K562 (cell line): ENCODE results near the gene CPSF4L. TPM values are rescaled to one million over a fixed set of nuclear protein-coding genes. Genes with fewer than 3 reads are reported as not detected.

Source experiments
- ATAC-seq: fragments of 200-7000 bp; cut with Tn5 transposase; 3 replicates; pipeline ENCODE4 v1.9.1; 2020; ENCODE audit warnings: moderate library complexity
- BruUV-seq: library from RNA; stranded (reverse); fragments of 400-500 nt; replicated peaks from 2 replicates; lab custom pipeline; 2021; lab: Mats Ljungman, UMichigan
- CTCF ChIA-PET: fragments of 300-600 bp; formaldehyde crosslinking; extraction: SDS; loops from one replicate; lab custom pipeline; 2021; ENCODE audit warnings: low intra/inter-chr PET ratio; lab: Yijun Ruan, JAX
- POLR2A ChIA-PET: fragments of 300-600, 350-650 bp; sonication (Branson Sonifier 250); formaldehyde crosslinking; extraction: SDS; loops from one replicate; lab custom pipeline; 2021; ENCODE audit warnings: antibody characterized with exemption, inconsistent platforms; lab: Yijun Ruan, JAX
- DNase-seq, 4 experiments: peaks; one replicate each; pipeline versions ENCODE4 v3.0.0 to v3.0.0-alpha.2; 2011 to 2018; ENCODE audit warnings: low spot score in 3 of 4, mixed read lengths in 3 of 4; ENCODE audit errors: extremely low read depth in 1 of 4
- FAIRE-seq: peaks from 2 replicates; lab custom pipeline; 2011; peaks lifted over from hg19 to GRCh38; lab: Jason Lieb, UNC
- H2AFZ ChIP-seq: 2 replicates; pipeline ENCODE4 v1.6.0; 2011; ENCODE audit warnings: low read depth, low read length, control low read depth, inconsistent platforms
- H3K27ac ChIP-seq: fragments of 200-600 bp; 3 replicates; pipeline ENCODE4 v1.8.0; 2011; ENCODE audit warnings: low read depth, mild to moderate bottlenecking, control low read depth, inconsistent platforms, low read length, moderate library complexity, mixed read lengths; ENCODE audit errors: extremely low read depth
- H3K27me3 ChIP-seq, 2 experiments: fragments of 300-600 bp in 1 of 2; 2 replicates in 1 of 2; 3 replicates in 1 of 2; pipeline versions ENCODE4 v1.6.0 to v1.8.0; 2011; ENCODE audit warnings: inconsistent platforms in 2 of 2, low read length in 2 of 2, mild to moderate bottlenecking in 1 of 2, mixed read lengths in 1 of 2, moderate library complexity in 1 of 2; ENCODE audit not compliant: control insufficient read depth in 2 of 2, insufficient read depth in 2 of 2
- H3K36me3 ChIP-seq: fragments of 300-600 bp; 3 replicates; pipeline ENCODE4 v1.8.0; 2011; ENCODE audit warnings: mild to moderate bottlenecking, low read length, inconsistent platforms; ENCODE audit not compliant: control insufficient read depth, insufficient read depth
- H3K4me1 ChIP-seq, 2 experiments: fragments of 200-600 bp in 1 of 2; replicated peaks in 1 of 2; 2 replicates in 1 of 2; 3 replicates in 1 of 2; pipeline versions ENCODE4 v1.5.1 to v1.8.0; 2011; ENCODE audit warnings: inconsistent platforms in 2 of 2, low read length in 2 of 2, mild to moderate bottlenecking in 1 of 2, mixed read lengths in 1 of 2, moderate library complexity in 1 of 2; ENCODE audit not compliant: control insufficient read depth in 2 of 2, insufficient read depth in 2 of 2
- H3K4me2 ChIP-seq: 2 replicates; pipeline ENCODE4 v1.6.1; 2011; ENCODE audit warnings: low read length, control low read depth, inconsistent platforms, mixed read lengths; ENCODE audit not compliant: insufficient read depth
- H3K4me3 ChIP-seq: fragments of 200-600 bp; sonication (generic), shearing (Covaris generic); 2 replicates; pipeline ENCODE4 v1.5.1; 2016; ENCODE audit warnings: control low read depth, inconsistent platforms
- H3K79me2 ChIP-seq: fragments of 200-600 bp; 3 replicates; pipeline ENCODE4 v1.8.0; 2011; ENCODE audit warnings: low read length, inconsistent platforms; ENCODE audit not compliant: control insufficient read depth, insufficient read depth
- H3K9ac ChIP-seq, 2 experiments: 2 replicates each; pipeline versions ENCODE4 v1.6.0 to v1.6.1; 2011; ENCODE audit warnings: low read depth in 2 of 2, low read length in 2 of 2, control low read depth in 1 of 2, inconsistent platforms in 1 of 2, mild to moderate bottlenecking in 1 of 2, mixed read lengths in 1 of 2; ENCODE audit not compliant: insufficient read depth in 1 of 2
- H3K9me1 ChIP-seq: one replicate; pipeline ENCODE4 v1.6.0; 2011; ENCODE audit warnings: inconsistent platforms, mild to moderate bottlenecking, low read length, moderate library complexity; ENCODE audit not compliant: control insufficient read depth, insufficient read depth
- H3K9me3 ChIP-seq: replicated peaks from 2 replicates; pipeline ENCODE4 v1.5.1; 2011; ENCODE audit warnings: low read depth, low read length, inconsistent platforms; ENCODE audit not compliant: control insufficient read depth, insufficient read depth
- H4K20me1 ChIP-seq: replicated peaks from 2 replicates; pipeline ENCODE4 v1.6.1; 2011; ENCODE audit warnings: low read length, inconsistent platforms, mixed read lengths; ENCODE audit not compliant: control insufficient read depth, insufficient read depth
- CBX3 ChIP-seq, 2 experiments: IDR thresholded peaks; 1 replicate in 1 of 2; 2 replicates in 1 of 2; pipeline ENCODE4 v1.6.1; 2012; ENCODE audit warnings: inconsistent platforms in 2 of 2, low read length in 2 of 2, borderline replicate concordance in 1 of 2, control low read depth in 1 of 2
- FOXK2 ChIP-seq, 2 experiments: fragments of 450-650 bp; IDR thresholded peaks in 1 of 2; conservative IDR thresholded peaks in 1 of 2; 2 replicates each; pipeline ENCODE4 v1.6.1; 2016; ENCODE audit warnings: low read depth in 2 of 2, mild to moderate bottlenecking in 1 of 2
- HCFC1 ChIP-seq: IDR thresholded peaks from 2 replicates; pipeline ENCODE4 v1.6.1; 2012; ENCODE audit warnings: low read depth, low read length, improper control_type of control experiment
- HOXB6 ChIP-seq: fragments of 250-450 bp; sonication (Bioruptor Pico); IDR thresholded peaks from 2 replicates; pipeline ENCODE4 v1.5.1; 2022; ENCODE audit warnings: mild to moderate bottlenecking, borderline replicate concordance
- JUND ChIP-seq, 2 experiments: IDR thresholded peaks; 2 replicates in 1 of 2; 3 replicates in 1 of 2; pipeline ENCODE4 v1.6.1; 2011; ENCODE audit warnings: borderline replicate concordance in 2 of 2, low read depth in 2 of 2, low read length in 2 of 2, improper control_type of control experiment in 1 of 2, missing biosample characterization in 1 of 2, missing genetic modification characterization in 1 of 2, missing genetic modification reagents in 1 of 2
- MCM5 ChIP-seq: fragments of 450-650 bp; IDR thresholded peaks from 2 replicates; pipeline ENCODE4 v1.6.1; 2016; ENCODE audit warnings: low read depth
- MEIS2 ChIP-seq: fragments of 450-650 bp; IDR thresholded peaks from 2 replicates; pipeline ENCODE4 v1.6.1; 2014; ENCODE audit warnings: mild to moderate bottlenecking; ENCODE audit not compliant: partially characterized antibody
- RHOXF2B ChIP-seq: fragments of 250-450 bp; sonication (Bioruptor Pico); conservative IDR thresholded peaks from 2 replicates; pipeline ENCODE4 v1.5.1; 2021
- ZNF282 ChIP-seq: sonication (generic); formaldehyde crosslinking; IDR thresholded peaks from 2 replicates; pipeline ENCODE4 v1.8.1; 2023; ENCODE audit warnings: missing genetic modification reagents
- ZNF766 ChIP-seq: fragments of 200-800 bp; sonication (Bioruptor generic); conservative IDR thresholded peaks from 2 replicates; pipeline ENCODE4 v1.6.1; 2016; ENCODE audit warnings: missing genetic modification characterization, missing compliant biosample characterization
- WGBS: fragments of 100-300 bp; shearing (Covaris generic); methylation state at CpG from one replicate; pipeline ENCODE4 v1.1.6; 2016; ENCODE audit warnings: low coverage, mixed read lengths; ENCODE audit not compliant: insufficient coverage; ENCODE audit errors: missing lambda C conversion rate; 5-methylcytosine and 5-hydroxymethylcytosine counted together
- in situ Hi-C: fragments of 300-500 bp; cut with MboI; formaldehyde crosslinking; loops from 4 replicates; pipeline ENCODE4 v1.15.0; 2018; ENCODE audit warnings: inconsistent platforms, mixed read lengths
- intact Hi-C: fragments of 100-400 bp; cut with micrococcal nuclease; formaldehyde crosslinking; loops from 2 replicates; pipeline ENCODE4 v1.14.2; 2022
- polyA plus RNA-seq, 8 experiments: library from polyadenylated mRNA; depleted of rRNA in 4 of 8; stranded (reverse) in 5 of 8; unstranded in 3 of 8; fragments of >200 nt; fragmentation: Nextera tagmentation in 2 of 8; fragmentation: Illumina TruSeq in 1 of 8; extraction: Ambion mirVana in 2 of 8; extraction: Trizol in 1 of 8; gene quantifications; 2 replicates each; pipeline versions ENCODE4 v1.2.1 to v1.2.3, GENCODE V29; 2011 to 2014; ENCODE audit warnings: inconsistent platforms in 1 of 8, missing spikeins in 1 of 8
- total RNA-seq, 7 experiments: library from RNA; depleted of rRNA in 6 of 7; stranded (reverse); fragments of >200 nt in 6 of 7; fragmentation: Illumina TruSeq in 2 of 7; extraction: Trizol in 2 of 7; gene quantifications; 2 replicates each; pipeline versions ENCODE4 v1.2.1 to v1.2.3, GENCODE V29; 2011 to 2021; ENCODE audit warnings: low replicate concordance in 1 of 7
- TF ChIP-seq, protein P1 (sequence below): fragments of 250-450 bp; sonication (Bioruptor Pico); IDR thresholded peaks from 2 replicates; pipeline ENCODE4 v1.8.0; 2021; ENCODE audit warnings: borderline replicate concordance, mild to moderate bottlenecking, moderate library complexity; ENCODE audit not compliant: poor library complexity, severe bottlenecking
- TF ChIP-seq, protein P2 (sequence below), 2 experiments: fragments of 450-650 bp; conservative IDR thresholded peaks; 2 replicates each; pipeline ENCODE4 v1.6.1; 2017; ENCODE audit warnings: mild to moderate bottlenecking in 2 of 2, moderate library complexity in 2 of 2
- TF ChIP-seq, protein P3 (sequence below): fragments of 450-650 bp; conservative IDR thresholded peaks from 2 replicates; pipeline ENCODE4 v1.6.1; 2016; ENCODE audit warnings: missing genetic modification characterization, low read depth, mild to moderate bottlenecking, control low read depth, missing compliant biosample characterization
- TF ChIP-seq, protein P4 (sequence below), 2 experiments: fragments of 450-650 bp in 1 of 2; sonication (generic) in 1 of 2; formaldehyde crosslinking; conservative IDR thresholded peaks; 2 replicates each; pipeline versions ENCODE4 v1.4.0 to v1.8.1; 2020 to 2022; ENCODE audit warnings: mild to moderate bottlenecking in 1 of 2, missing genetic modification reagents in 1 of 2
- TF ChIP-seq, protein P5 (sequence below): sonication (generic); formaldehyde crosslinking; IDR thresholded peaks from 2 replicates; pipeline ENCODE4 v1.5.0; 2020; ENCODE audit warnings: missing genetic modification reagents

CPSF4L gene
- total and polyA plus RNA-seq, 9 of the 15 experiments (the other 6 are each of a cell fraction or from before 2014, with no cell fraction given) = not detected

DNA sequence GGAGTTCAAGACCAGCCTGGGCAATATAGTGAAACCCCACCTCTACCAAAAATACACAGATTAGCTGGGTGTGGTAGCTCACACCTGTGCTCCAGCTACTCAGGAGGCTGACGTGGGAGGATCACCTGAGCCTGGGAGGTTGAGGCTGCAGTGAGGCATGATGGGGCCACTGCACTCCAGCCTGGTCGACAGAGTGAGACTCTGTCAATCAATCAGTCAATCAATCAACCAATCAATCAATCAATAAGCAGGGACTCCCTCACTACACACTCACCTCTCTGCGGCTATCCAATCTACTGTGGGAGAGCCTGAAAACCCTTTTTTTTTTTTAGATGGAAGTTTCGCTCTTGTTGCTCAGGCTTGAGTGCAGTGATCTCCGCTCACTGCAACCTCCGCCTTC, 31.6 kb downstream of the CPSF4L start (continued):
- TF ChIP-seq, protein P1, sequence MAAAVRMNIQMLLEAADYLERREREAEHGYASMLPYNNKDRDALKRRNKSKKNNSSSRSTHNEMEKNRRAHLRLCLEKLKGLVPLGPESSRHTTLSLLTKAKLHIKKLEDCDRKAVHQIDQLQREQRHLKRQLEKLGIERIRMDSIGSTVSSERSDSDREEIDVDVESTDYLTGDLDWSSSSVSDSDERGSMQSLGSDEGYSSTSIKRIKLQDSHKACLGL = no peak
- no peak for TF ChIP-seq CBX3 (IDR thresholded peaks at IDR 0.05; ENCODE audit: borderline replicate concordance in 1 of 2, low read length in 2 of 2)
- TF ChIP-seq RHOXF2B = no peak
- TF ChIP-seq MEIS2 = peak; percentile 28
- no peak for TF ChIP-seq FOXK2 (conservative IDR thresholded peaks at IDR 0.05 in 1 of 2, IDR thresholded peaks at IDR 0.05 in 1 of 2; ENCODE audit: low read depth in 2 of 2)
- no peak for TF ChIP-seq HOXB6 (CRISPR knock-in tag)
- TF ChIP-seq ZNF282 (CRISPR knock-in tag) = no peak
- TF ChIP-seq, protein P2, sequence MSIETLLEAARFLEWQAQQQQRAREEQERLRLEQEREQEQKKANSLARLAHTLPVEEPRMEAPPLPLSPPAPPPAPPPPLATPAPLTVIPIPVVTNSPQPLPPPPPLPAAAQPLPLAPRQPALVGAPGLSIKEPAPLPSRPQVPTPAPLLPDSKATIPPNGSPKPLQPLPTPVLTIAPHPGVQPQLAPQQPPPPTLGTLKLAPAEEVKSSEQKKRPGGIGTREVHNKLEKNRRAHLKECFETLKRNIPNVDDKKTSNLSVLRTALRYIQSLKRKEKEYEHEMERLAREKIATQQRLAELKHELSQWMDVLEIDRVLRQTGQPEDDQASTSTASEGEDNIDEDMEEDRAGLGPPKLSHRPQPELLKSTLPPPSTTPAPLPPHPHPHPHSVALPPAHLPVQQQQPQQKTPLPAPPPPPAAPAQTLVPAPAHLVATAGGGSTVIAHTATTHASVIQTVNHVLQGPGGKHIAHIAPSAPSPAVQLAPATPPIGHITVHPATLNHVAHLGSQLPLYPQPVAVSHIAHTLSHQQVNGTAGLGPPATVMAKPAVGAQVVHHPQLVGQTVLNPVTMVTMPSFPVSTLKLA (conservative IDR thresholded peaks at IDR 0.05) = no peak
- no peak for TF ChIP-seq MCM5

DNA sequence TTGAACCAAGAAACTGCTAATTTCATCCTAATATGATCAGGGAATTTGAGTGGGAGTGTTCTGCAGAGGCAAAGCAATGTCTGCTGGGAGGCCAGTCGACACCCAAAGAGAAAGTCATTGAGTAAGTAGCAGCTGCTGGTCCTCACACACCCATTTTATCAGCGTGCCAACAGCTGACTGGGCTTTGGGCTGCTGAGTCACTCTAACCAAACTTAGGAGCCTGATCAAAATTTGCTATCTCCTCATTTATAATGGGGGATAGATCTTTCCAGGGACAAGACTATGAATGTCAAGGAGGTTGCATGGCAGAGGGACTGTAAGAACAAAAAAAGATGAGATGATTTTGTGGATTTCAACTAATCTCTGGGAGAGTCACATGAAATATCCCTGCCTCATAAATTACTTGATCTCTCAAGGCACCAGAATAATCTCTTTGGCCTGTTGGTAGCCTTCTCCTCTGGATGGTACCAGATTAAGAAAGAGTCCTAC, 32.9 kb downstream of the CPSF4L start:
- H3K9me3 ChIP-seq = no peaks in the 10 kb centered on the region
- ChIA-PET CTCF (no interaction called here), POLR2A (interaction anchor here (0.7 to 3.1 kb wide), 5 partner anchors 12 to 357 kb away, joined by 3 to 16 read pairs (median 5); no protein-coding TSS in a partner anchor)
- FAIRE-seq (peak; percentile 92), ATAC-seq (peak; percentile 59), DNase-seq (peak; percentile 54 to 88 (median 70))
- TSS peak; percentile 11 for BruUV-seq
- no peak overlapping the region for H2AFZ ChIP-seq
- peak overlapping the region; percentile 73 for H3K27ac ChIP-seq
- peaks cover 23 to 43% of the 10 kb centered on the region in 2 experiments for H3K4me1 ChIP-seq
- H3K79me2 ChIP-seq = peaks cover 95% of the 10 kb centered on the region
- peak overlapping the region in 1 of 2 experiments; percentile 50; a peak in 1 of 4 replicates for H3K9ac ChIP-seq
- in situ Hi-C loops (no loop called here), intact Hi-C loops (no loop called here)
- H3K27me3 ChIP-seq = no peaks in the 10 kb centered on the region
- H3K9me1 ChIP-seq = no peaks in the 10 kb centered on the region
- peak overlapping the region; percentile 69 for H3K4me2 ChIP-seq
- H4K20me1 ChIP-seq = peaks cover 16% of the 10 kb centered on the region; the same call in 1 of the 2 replicates
- WGBS = 0% methylated on average over 2 of the region's 2 CpGs
- peaks cover 27% of the 10 kb centered on the region for H3K36me3 ChIP-seq
- 0 out of 2 replicates have a peak overlapping the region, but pooled peaks have one; percentile 2 for H3K4me3 ChIP-seq
- TF ChIP-seq ZNF766 (no peak), HCFC1 (no peak), ZNF282 (CRISPR knock-in tag) (no peak), JUND (IDR thresholded peaks at IDR 0.05; ENCODE audit: borderline replicate concordance, low read depth, low read length) (peak; percentile 90), JUND (tag; IDR thresholded peaks at IDR 0.05; ENCODE audit: borderline replicate concordance, low read depth, low read length) (peak; percentile 92; the same call in 2 of the 3 replicates)
- TF ChIP-seq, protein P3, sequence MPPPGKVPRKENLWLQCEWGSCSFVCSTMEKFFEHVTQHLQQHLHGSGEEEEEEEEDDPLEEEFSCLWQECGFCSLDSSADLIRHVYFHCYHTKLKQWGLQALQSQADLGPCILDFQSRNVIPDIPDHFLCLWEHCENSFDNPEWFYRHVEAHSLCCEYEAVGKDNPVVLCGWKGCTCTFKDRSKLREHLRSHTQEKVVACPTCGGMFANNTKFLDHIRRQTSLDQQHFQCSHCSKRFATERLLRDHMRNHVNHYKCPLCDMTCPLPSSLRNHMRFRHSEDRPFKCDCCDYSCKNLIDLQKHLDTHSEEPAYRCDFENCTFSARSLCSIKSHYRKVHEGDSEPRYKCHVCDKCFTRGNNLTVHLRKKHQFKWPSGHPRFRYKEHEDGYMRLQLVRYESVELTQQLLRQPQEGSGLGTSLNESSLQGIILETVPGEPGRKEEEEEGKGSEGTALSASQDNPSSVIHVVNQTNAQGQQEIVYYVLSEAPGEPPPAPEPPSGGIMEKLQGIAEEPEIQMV = no peak
- TF ChIP-seq, protein P4, sequence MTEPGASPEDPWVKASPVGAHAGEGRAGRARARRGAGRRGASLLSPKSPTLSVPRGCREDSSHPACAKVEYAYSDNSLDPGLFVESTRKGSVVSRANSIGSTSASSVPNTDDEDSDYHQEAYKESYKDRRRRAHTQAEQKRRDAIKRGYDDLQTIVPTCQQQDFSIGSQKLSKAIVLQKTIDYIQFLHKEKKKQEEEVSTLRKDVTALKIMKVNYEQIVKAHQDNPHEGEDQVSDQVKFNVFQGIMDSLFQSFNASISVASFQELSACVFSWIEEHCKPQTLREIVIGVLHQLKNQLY (CRISPR knock-in tag; conservative IDR thresholded peaks at IDR 0.05) = no peak
- TF ChIP-seq, protein P5, sequence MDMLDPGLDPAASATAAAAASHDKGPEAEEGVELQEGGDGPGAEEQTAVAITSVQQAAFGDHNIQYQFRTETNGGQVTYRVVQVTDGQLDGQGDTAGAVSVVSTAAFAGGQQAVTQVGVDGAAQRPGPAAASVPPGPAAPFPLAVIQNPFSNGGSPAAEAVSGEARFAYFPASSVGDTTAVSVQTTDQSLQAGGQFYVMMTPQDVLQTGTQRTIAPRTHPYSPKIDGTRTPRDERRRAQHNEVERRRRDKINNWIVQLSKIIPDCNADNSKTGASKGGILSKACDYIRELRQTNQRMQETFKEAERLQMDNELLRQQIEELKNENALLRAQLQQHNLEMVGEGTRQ (CRISPR knock-in tag) = no peak
